ENCODE data around the gene PXYLP1.

DNA sequence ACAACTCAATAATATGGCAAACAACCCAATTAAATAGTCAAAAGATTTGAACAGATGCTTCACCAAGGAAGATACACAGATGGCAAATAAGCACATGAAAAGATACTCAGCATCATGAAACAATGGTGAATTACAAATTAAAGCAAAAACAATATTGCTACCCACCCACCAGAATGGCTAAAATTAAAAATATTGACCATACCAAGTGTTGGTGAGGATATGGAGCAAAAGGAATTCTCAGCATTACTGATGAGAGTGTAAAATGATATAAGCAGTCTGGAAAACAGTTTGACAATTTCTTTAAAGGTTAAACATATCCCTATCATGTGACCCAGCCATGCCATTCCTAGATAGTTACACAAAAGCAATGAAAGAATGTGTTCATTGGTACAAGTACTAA lies 5.7 kb upstream of the PXYLP1 start:
- TF ChIP-seq, protein P1, sequence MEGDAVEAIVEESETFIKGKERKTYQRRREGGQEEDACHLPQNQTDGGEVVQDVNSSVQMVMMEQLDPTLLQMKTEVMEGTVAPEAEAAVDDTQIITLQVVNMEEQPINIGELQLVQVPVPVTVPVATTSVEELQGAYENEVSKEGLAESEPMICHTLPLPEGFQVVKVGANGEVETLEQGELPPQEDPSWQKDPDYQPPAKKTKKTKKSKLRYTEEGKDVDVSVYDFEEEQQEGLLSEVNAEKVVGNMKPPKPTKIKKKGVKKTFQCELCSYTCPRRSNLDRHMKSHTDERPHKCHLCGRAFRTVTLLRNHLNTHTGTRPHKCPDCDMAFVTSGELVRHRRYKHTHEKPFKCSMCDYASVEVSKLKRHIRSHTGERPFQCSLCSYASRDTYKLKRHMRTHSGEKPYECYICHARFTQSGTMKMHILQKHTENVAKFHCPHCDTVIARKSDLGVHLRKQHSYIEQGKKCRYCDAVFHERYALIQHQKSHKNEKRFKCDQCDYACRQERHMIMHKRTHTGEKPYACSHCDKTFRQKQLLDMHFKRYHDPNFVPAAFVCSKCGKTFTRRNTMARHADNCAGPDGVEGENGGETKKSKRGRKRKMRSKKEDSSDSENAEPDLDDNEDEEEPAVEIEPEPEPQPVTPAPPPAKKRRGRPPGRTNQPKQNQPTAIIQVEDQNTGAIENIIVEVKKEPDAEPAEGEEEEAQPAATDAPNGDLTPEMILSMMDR (IDR thresholded peaks at IDR 0.05) = no peak
- TF ChIP-seq POLR2AphosphoS5 (IDR thresholded peaks at IDR 0.05) = no peak
